Ovary (tissue), 9 donors: ENCODE results near the gene CCDC149. TPM values are rescaled to one million over a fixed set of nuclear protein-coding genes. Genes with fewer than 3 reads are reported as not detected.

Experiments used
- DNase-seq, 5 donors: peaks; one replicate each; pipeline ENCODE4 v3.0.0-alpha.2; 2019 to 2020
- H3K27ac ChIP-seq, 2 donors: fragments of 200-600 bp; one replicate each; pipeline versions ENCODE4 v1.5.1 to v1.8.0; 2019 to 2022
- H3K27me3 ChIP-seq: fragments of 200-600 bp; one replicate; pipeline ENCODE4 v1.8.0; 2022
- H3K36me3 ChIP-seq: fragments of 200-600 bp; sonication (generic); one replicate; pipeline ENCODE4 v1.5.1; 2019
- H3K4me1 ChIP-seq: one replicate; pipeline ENCODE4 v1.8.1; 2013; ENCODE audit warnings: mild to moderate bottlenecking, moderate library complexity; ENCODE audit not compliant: insufficient read depth
- H3K4me3 ChIP-seq: fragments of 200-600 bp; sonication (generic); one replicate; pipeline ENCODE4 v1.5.1; 2017
- H3K9me3 ChIP-seq, 2 donors: fragments of 200-600 bp in 1 of 2; sonication (generic) in 1 of 2; one replicate each; pipeline versions ENCODE4 v1.5.1 to v1.8.1; 2013 to 2019; ENCODE audit warnings: mild to moderate bottlenecking in 1 of 2, moderate library complexity in 1 of 2
- CTCF ChIP-seq, 3 donors: fragments of 450-650 bp in 2 of 3; fragments of 200-600 bp in 1 of 3; IDR thresholded peaks; one replicate each; pipeline versions ENCODE4 v1.5.1 to v1.8.0; 2016 to 2022; ENCODE audit warnings: antibody characterized with exemption in 3 of 3, mild to moderate bottlenecking in 1 of 3
- EP300 ChIP-seq: sonication (generic); formaldehyde crosslinking; IDR thresholded peaks from one replicate; pipeline ENCODE4 v1.6.1; 2017; ENCODE audit warnings: antibody characterized with exemption
- POLR2A ChIP-seq: fragments of 450-650 bp; IDR thresholded peaks from one replicate; pipeline ENCODE4 v1.6.1; 2017; ENCODE audit warnings: antibody characterized with exemption, mild to moderate bottlenecking, moderate library complexity
- WGBS, 3 donors: extraction: QIAGEN DNeasy Blood & Tissue Kit in 1 of 3; methylation state at CpG; one replicate each; pipeline versions ENCODE4 v1.1.5 to v1.1.7; 2013 to 2017; 5-methylcytosine and 5-hydroxymethylcytosine counted together
- intact Hi-C, 4 donors: fragments of 100-400 bp; cut with DNase I; formaldehyde crosslinking; loops; one replicate each; pipeline versions ENCODE4 v1.11.0 to v1.15.1; 2022 to 2023
- polyA plus RNA-seq, 2 donors: library from polyadenylated mRNA; stranded (reverse); fragments of 200-250 nt in 1 of 2; fragments of 350-450 nt in 1 of 2; fragmentation: Illumina TruSeq in 1 of 2; extraction: RNeasy Lipid Tissue Mini Kit (QIAGEN cat#74804) in 1 of 2; gene quantifications; one replicate each; pipeline ENCODE4 v1.2.3, GENCODE V29; 2013 to 2014
- total RNA-seq, 7 donors: library from RNA; depleted of rRNA in 2 of 7; stranded (reverse); fragments of >200 nt in 2 of 7; fragmentation: NEBNext Ultra II Directional in 3 of 7; extraction: Animal tissue kit (Norgen Biotek cat#: 25700) in 3 of 7; gene quantifications; one replicate each; pipeline versions ENCODE4 v1.1.0 to v1.2.4, GENCODE V29; 2016 to 2023
- donor health status: DM: no; HTN: no; CAD: no; lungs with moderate emphysema.
- donor health status: DM: no; HTN: no; CAD: no.
- donor health status: Bipolar disorder and iron deficiency.
- donor health status: DM: yes; HTN: yes; CAD: no.
- donor health status: DM: no; HTN: no; CAD: no.
- donor health status: DM: yes; HTN: yes; CAD: no.

CCDC149 gene
- total and polyA plus RNA-seq, 9 donors: 6.2 to 21.7 (median 17.5) TPM

GRCh38 chr4:24772061-24772705 is 140.7 kb downstream of the CCDC149 start:
- DNase-seq: no peak
- H3K9me3 ChIP-seq: no peaks in the 10 kb centered on the region
- H3K36me3 ChIP-seq: no peaks in the 10 kb centered on the region
- no peaks in the 10 kb centered on the region for H3K27me3 ChIP-seq
- TF ChIP-seq POLR2A: no peak
- no peak for TF ChIP-seq CTCF (IDR thresholded peaks at IDR 0.05)
- TF ChIP-seq EP300: no peak
- intact Hi-C loops: no loop called here
- peaks cover 1% of the 10 kb centered on the region for H3K4me1 ChIP-seq
- H3K4me3 ChIP-seq: no peak overlapping the region
- no peak overlapping the region for H3K27ac ChIP-seq
- WGBS, 3 donors: 89 to 93% (median 92%) methylated on average over 5 of the region's 5 CpGs

- no peaks in the 10 kb centered on the region for H3K9me3 ChIP-seq
- no peaks in the 10 kb centered on the region for H3K36me3 ChIP-seq
- H3K27ac ChIP-seq: no peak overlapping the region
- DNase-seq: no peak
- H3K4me1 ChIP-seq: peaks cover 1% of the 10 kb centered on the region
- no peaks in the 10 kb centered on the region for H3K27me3 ChIP-seq
- 36 to 47% (median 42%) methylated on average over 4 of the region's 4 CpGs for WGBS, 3 donors
- intact Hi-C loops: no loop called here
- no peak for TF ChIP-seq CTCF (IDR thresholded peaks at IDR 0.05)
- no peak for TF ChIP-seq POLR2A
- TF ChIP-seq EP300: no peak
- H3K4me3 ChIP-seq: no peak overlapping the region
Observed at GRCh38 chr4:24771241-24771640, 141.6 kb downstream of the CCDC149 start.

- peaks cover 1% of the 10 kb centered on the region for H3K4me1 ChIP-seq
- H3K4me3 ChIP-seq: no peak overlapping the region
- H3K36me3 ChIP-seq: no peaks in the 10 kb centered on the region
- H3K27ac ChIP-seq: no peak overlapping the region
- no peak for DNase-seq
- H3K9me3 ChIP-seq: no peaks in the 10 kb centered on the region
- 67 to 86% (median 74%) methylated on average over 4 of the region's 4 CpGs for WGBS, 3 donors
- TF ChIP-seq POLR2A: no peak
- no peak for TF ChIP-seq EP300
- no peak for TF ChIP-seq CTCF (IDR thresholded peaks at IDR 0.05)
- no peaks in the 10 kb centered on the region for H3K27me3 ChIP-seq
- intact Hi-C loops: no loop called here
Observed at GRCh38 chr4:24770667-24771066, 142.2 kb downstream of the CCDC149 start.

GRCh38 chr4:24770032-24770584 is 142.7 kb downstream of the CCDC149 start:
- Histone ChIP-seq H3K4me3 (no peak overlapping the region), H3K9me3 (no peaks in the 10 kb centered on the region), H3K36me3 (no peaks in the 10 kb centered on the region), H3K27ac (no peak overlapping the region), H3K4me1 (peaks cover 1% of the 10 kb centered on the region), H3K27me3 (no peaks in the 10 kb centered on the region)
- 81 to 88% (median 87%) methylated on average over 3 of the region's 3 CpGs for WGBS, 3 donors
- no peak for DNase-seq
- TF ChIP-seq POLR2A (no peak), CTCF (IDR thresholded peaks at IDR 0.05) (no peak), EP300 (no peak)
- intact Hi-C loops: no loop called here
